ENCODE data around the gene CCDC102A. TPM values are rescaled to one million over a fixed set of nuclear protein-coding genes. Genes with fewer than 3 reads are reported as not detected.

CCDC102A gene
- polyA plus RNA-seq, 3 donors, result not detected

GRCh38 chr16:57516773-57517172 is 19.6 kb downstream of the CCDC102A start:
- DNase-seq, result no peak
- WGBS (ENCODE audit: insufficient coverage), result 89% methylated on average over 2 of the region's 3 CpGs
- H3K4me3 Mint-ChIP-seq, result no peak overlapping the region

GRCh38 chr16:57516176-57516725 is 20.1 kb downstream of the CCDC102A start:
- Histone ChIP-seq H3K4me1 (ENCODE audit: control insufficient read depth in 1 of 2, insufficient read depth in 2 of 2, low read length in 2 of 2) (no peaks in the 10 kb centered on the region), H3K27me3 (ENCODE audit: control insufficient read depth in 2 of 2, insufficient read depth in 2 of 2, low read length in 2 of 2) (no peaks in the 10 kb centered on the region), H3K9me3 (replicated peaks in 1 of 2; ENCODE audit: control insufficient read depth in 1 of 2, insufficient read depth in 1 of 2, low read length in 2 of 2) (no peaks in the 10 kb centered on the region), H4K20me1 (ENCODE audit: insufficient read depth, low read length) (no peaks in the 10 kb centered on the region), H3K79me2 (ENCODE audit: insufficient read depth, low read length) (no peaks in the 10 kb centered on the region), H2AFZ (ENCODE audit: insufficient read depth, low read depth, low read length, poor library complexity, severe bottlenecking) (no peak overlapping the region), H3K9ac (ENCODE audit: insufficient read depth, low read length, poor library complexity, severe bottlenecking) (no peak overlapping the region), H3K4me2 (replicated peaks; ENCODE audit: extremely low read depth, low read length, poor library complexity, severe bottlenecking) (no peak overlapping the region), H3K27ac (ENCODE audit: low read depth in 1 of 2, low read length in 2 of 2) (no peak overlapping the region), H3K4me3 (replicated peaks in 1 of 3; ENCODE audit: low read depth in 2 of 3, low read length in 3 of 3) (no peak overlapping the region), H3K36me3 (replicated peaks in 1 of 2; ENCODE audit: control insufficient read depth in 1 of 2, insufficient read depth in 2 of 2, low read length in 2 of 2) (no peaks in the 10 kb centered on the region)
- TF ChIP-seq, protein P1, sequence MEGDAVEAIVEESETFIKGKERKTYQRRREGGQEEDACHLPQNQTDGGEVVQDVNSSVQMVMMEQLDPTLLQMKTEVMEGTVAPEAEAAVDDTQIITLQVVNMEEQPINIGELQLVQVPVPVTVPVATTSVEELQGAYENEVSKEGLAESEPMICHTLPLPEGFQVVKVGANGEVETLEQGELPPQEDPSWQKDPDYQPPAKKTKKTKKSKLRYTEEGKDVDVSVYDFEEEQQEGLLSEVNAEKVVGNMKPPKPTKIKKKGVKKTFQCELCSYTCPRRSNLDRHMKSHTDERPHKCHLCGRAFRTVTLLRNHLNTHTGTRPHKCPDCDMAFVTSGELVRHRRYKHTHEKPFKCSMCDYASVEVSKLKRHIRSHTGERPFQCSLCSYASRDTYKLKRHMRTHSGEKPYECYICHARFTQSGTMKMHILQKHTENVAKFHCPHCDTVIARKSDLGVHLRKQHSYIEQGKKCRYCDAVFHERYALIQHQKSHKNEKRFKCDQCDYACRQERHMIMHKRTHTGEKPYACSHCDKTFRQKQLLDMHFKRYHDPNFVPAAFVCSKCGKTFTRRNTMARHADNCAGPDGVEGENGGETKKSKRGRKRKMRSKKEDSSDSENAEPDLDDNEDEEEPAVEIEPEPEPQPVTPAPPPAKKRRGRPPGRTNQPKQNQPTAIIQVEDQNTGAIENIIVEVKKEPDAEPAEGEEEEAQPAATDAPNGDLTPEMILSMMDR (IDR thresholded peaks at IDR 0.05), result no peak
- intact Hi-C loops (cut with micrococcal nuclease), result loop anchor here in 1 of 2 donors (5.0 kb wide), 1 partner anchor 214 kb away; no protein-coding TSS in a partner anchor
- H3K4me1 Mint-ChIP-seq, result no peaks in the 10 kb centered on the region
- H3K9me3 Mint-ChIP-seq, result peaks cover 0 to 3% (median 0%) of the 10 kb centered on the region in 7 donors
- DNase-seq, result no peak
- H3K4me3 Mint-ChIP-seq, result no peak overlapping the region
- H3K36me3 Mint-ChIP-seq, result no peaks in the 10 kb centered on the region
- H3K27me3 Mint-ChIP-seq (ENCODE audit: low read depth in 3 of 3), result peaks cover 6 to 11% (median 7%) of the 10 kb centered on the region in 3 donors
- 98% methylated on average over 8 of the region's 10 CpGs for WGBS (ENCODE audit: insufficient coverage)
- H3K27ac Mint-ChIP-seq, result no peak overlapping the region

More at GRCh38 chr16:57516773-57517172, 19.6 kb downstream of the CCDC102A start:
- Histone ChIP-seq H3K36me3 (replicated peaks in 1 of 2; ENCODE audit: control insufficient read depth in 1 of 2, insufficient read depth in 2 of 2, low read length in 2 of 2) (no peaks in the 10 kb centered on the region), H3K4me3 (replicated peaks in 1 of 3; ENCODE audit: low read depth in 2 of 3, low read length in 3 of 3) (no peak overlapping the region), H2AFZ (ENCODE audit: insufficient read depth, low read depth, low read length, poor library complexity, severe bottlenecking) (no peak overlapping the region), H3K4me2 (replicated peaks; ENCODE audit: extremely low read depth, low read length, poor library complexity, severe bottlenecking) (no peak overlapping the region), H3K4me1 (ENCODE audit: control insufficient read depth in 1 of 2, insufficient read depth in 2 of 2, low read length in 2 of 2) (no peaks in the 10 kb centered on the region), H3K9ac (ENCODE audit: insufficient read depth, low read length, poor library complexity, severe bottlenecking) (no peak overlapping the region), H3K27me3 (ENCODE audit: control insufficient read depth in 2 of 2, insufficient read depth in 2 of 2, low read length in 2 of 2) (no peaks in the 10 kb centered on the region), H3K9me3 (replicated peaks in 1 of 2; ENCODE audit: control insufficient read depth in 1 of 2, insufficient read depth in 1 of 2, low read length in 2 of 2) (no peaks in the 10 kb centered on the region), H4K20me1 (ENCODE audit: insufficient read depth, low read length) (no peaks in the 10 kb centered on the region), H3K79me2 (ENCODE audit: insufficient read depth, low read length) (no peaks in the 10 kb centered on the region), H3K27ac (ENCODE audit: low read depth in 1 of 2, low read length in 2 of 2) (no peak overlapping the region)
- Mint-ChIP-seq H3K4me1 (no peaks in the 10 kb centered on the region), H3K9me3 (peaks cover 0 to 3% (median 0%) of the 10 kb centered on the region in 7 donors), H3K27me3 (ENCODE audit: low read depth in 3 of 3) (peaks cover 6 to 13% (median 11%) of the 10 kb centered on the region in 3 donors), H3K36me3 (no peaks in the 10 kb centered on the region), H3K27ac (peak overlapping the region in 2 of 7 donors; percentile 3 to 47)
- TF ChIP-seq, protein P1 (IDR thresholded peaks at IDR 0.05), result no peak
- intact Hi-C loops (cut with micrococcal nuclease), result loop anchor here in 1 of 2 donors (5.0 kb wide), 1 partner anchor 214 kb away; no protein-coding TSS in a partner anchor
